K562 (cell line): ENCODE results near the gene IRAK2. TPM values are rescaled to one million over a fixed set of nuclear protein-coding genes. Genes with fewer than 3 reads are reported as not detected.

Source experiments
- ATAC-seq: fragments of 200-7000 bp; cut with Tn5 transposase; 3 replicates; pipeline ENCODE4 v1.9.1; 2020; ENCODE audit warnings: moderate library complexity
- BruUV-seq: library from RNA; stranded (reverse); fragments of 400-500 nt; replicated peaks from 2 replicates; lab custom pipeline; 2021; lab: Mats Ljungman, UMichigan
- CTCF ChIA-PET: fragments of 300-600 bp; formaldehyde crosslinking; extraction: SDS; loops from one replicate; lab custom pipeline; 2021; ENCODE audit warnings: low intra/inter-chr PET ratio; lab: Yijun Ruan, JAX
- POLR2A ChIA-PET: fragments of 300-600, 350-650 bp; sonication (Branson Sonifier 250); formaldehyde crosslinking; extraction: SDS; loops from one replicate; lab custom pipeline; 2021; ENCODE audit warnings: antibody characterized with exemption, inconsistent platforms; lab: Yijun Ruan, JAX
- DNase-seq, 4 experiments: peaks; one replicate each; pipeline versions ENCODE4 v3.0.0 to v3.0.0-alpha.2; 2011 to 2018; ENCODE audit warnings: low spot score in 3 of 4, mixed read lengths in 3 of 4; ENCODE audit errors: extremely low read depth in 1 of 4
- FAIRE-seq: peaks from 2 replicates; lab custom pipeline; 2011; peaks lifted over from hg19 to GRCh38; lab: Jason Lieb, UNC
- H2AFZ ChIP-seq: 2 replicates; pipeline ENCODE4 v1.6.0; 2011; ENCODE audit warnings: low read depth, low read length, control low read depth, inconsistent platforms
- H3K27ac ChIP-seq: fragments of 200-600 bp; 3 replicates; pipeline ENCODE4 v1.8.0; 2011; ENCODE audit warnings: low read depth, mild to moderate bottlenecking, control low read depth, inconsistent platforms, low read length, moderate library complexity, mixed read lengths; ENCODE audit errors: extremely low read depth
- H3K27me3 ChIP-seq, 2 experiments: fragments of 300-600 bp in 1 of 2; 2 replicates in 1 of 2; 3 replicates in 1 of 2; pipeline versions ENCODE4 v1.6.0 to v1.8.0; 2011; ENCODE audit warnings: inconsistent platforms in 2 of 2, low read length in 2 of 2, mild to moderate bottlenecking in 1 of 2, mixed read lengths in 1 of 2, moderate library complexity in 1 of 2; ENCODE audit not compliant: control insufficient read depth in 2 of 2, insufficient read depth in 2 of 2
- H3K36me3 ChIP-seq: fragments of 300-600 bp; 3 replicates; pipeline ENCODE4 v1.8.0; 2011; ENCODE audit warnings: mild to moderate bottlenecking, low read length, inconsistent platforms; ENCODE audit not compliant: control insufficient read depth, insufficient read depth
- H3K4me1 ChIP-seq, 2 experiments: fragments of 200-600 bp in 1 of 2; replicated peaks in 1 of 2; 2 replicates in 1 of 2; 3 replicates in 1 of 2; pipeline versions ENCODE4 v1.5.1 to v1.8.0; 2011; ENCODE audit warnings: inconsistent platforms in 2 of 2, low read length in 2 of 2, mild to moderate bottlenecking in 1 of 2, mixed read lengths in 1 of 2, moderate library complexity in 1 of 2; ENCODE audit not compliant: control insufficient read depth in 2 of 2, insufficient read depth in 2 of 2
- H3K4me2 ChIP-seq: 2 replicates; pipeline ENCODE4 v1.6.1; 2011; ENCODE audit warnings: low read length, control low read depth, inconsistent platforms, mixed read lengths; ENCODE audit not compliant: insufficient read depth
- H3K4me3 ChIP-seq: fragments of 200-600 bp; sonication (generic), shearing (Covaris generic); 2 replicates; pipeline ENCODE4 v1.5.1; 2016; ENCODE audit warnings: control low read depth, inconsistent platforms
- H3K79me2 ChIP-seq: fragments of 200-600 bp; 3 replicates; pipeline ENCODE4 v1.8.0; 2011; ENCODE audit warnings: low read length, inconsistent platforms; ENCODE audit not compliant: control insufficient read depth, insufficient read depth
- H3K9ac ChIP-seq, 2 experiments: 2 replicates each; pipeline versions ENCODE4 v1.6.0 to v1.6.1; 2011; ENCODE audit warnings: low read depth in 2 of 2, low read length in 2 of 2, control low read depth in 1 of 2, inconsistent platforms in 1 of 2, mild to moderate bottlenecking in 1 of 2, mixed read lengths in 1 of 2; ENCODE audit not compliant: insufficient read depth in 1 of 2
- H3K9me1 ChIP-seq: one replicate; pipeline ENCODE4 v1.6.0; 2011; ENCODE audit warnings: inconsistent platforms, mild to moderate bottlenecking, low read length, moderate library complexity; ENCODE audit not compliant: control insufficient read depth, insufficient read depth
- H3K9me3 ChIP-seq: replicated peaks from 2 replicates; pipeline ENCODE4 v1.5.1; 2011; ENCODE audit warnings: low read depth, low read length, inconsistent platforms; ENCODE audit not compliant: control insufficient read depth, insufficient read depth
- H4K20me1 ChIP-seq: replicated peaks from 2 replicates; pipeline ENCODE4 v1.6.1; 2011; ENCODE audit warnings: low read length, inconsistent platforms, mixed read lengths; ENCODE audit not compliant: control insufficient read depth, insufficient read depth
- ASH1L ChIP-seq: fragments of 450-650 bp; IDR thresholded peaks from 2 replicates; pipeline ENCODE4 v1.6.1; 2018; ENCODE audit warnings: borderline replicate concordance, mild to moderate bottlenecking, low read depth; ENCODE audit not compliant: partially characterized antibody
- KAT8 ChIP-seq: fragments of 450-650 bp; IDR thresholded peaks from 2 replicates; pipeline ENCODE4 v1.6.1; 2016; ENCODE audit warnings: low read depth, mild to moderate bottlenecking
- MBD2 ChIP-seq: sonication (generic); IDR thresholded peaks from 2 replicates; pipeline ENCODE4 v1.6.1; 2016; ENCODE audit warnings: low read depth, borderline replicate concordance
- TCF3 ChIP-seq: sonication (generic); formaldehyde crosslinking; IDR thresholded peaks from 2 replicates; pipeline ENCODE4 v1.4.0; 2020; ENCODE audit warnings: mild to moderate bottlenecking, missing genetic modification reagents
- TEAD4 ChIP-seq, 2 experiments: sonication (generic) in 1 of 2; formaldehyde crosslinking in 1 of 2; IDR thresholded peaks; 2 replicates each; pipeline versions ENCODE4 v1.6.1 to v1.8.0; 2012 to 2022; ENCODE audit warnings: borderline replicate concordance in 1 of 2, inconsistent platforms in 1 of 2, low read length in 1 of 2, mild to moderate bottlenecking in 1 of 2, missing genetic modification reagents in 1 of 2
- ZBTB43 ChIP-seq: sonication (generic); formaldehyde crosslinking; IDR thresholded peaks from 2 replicates; pipeline ENCODE4 v1.8.0; 2023; ENCODE audit warnings: mild to moderate bottlenecking, missing genetic modification reagents
- ZFP36 ChIP-seq: fragments of 150-350 bp; IDR thresholded peaks from 2 replicates; pipeline ENCODE4 v1.6.1; 2018; ENCODE audit warnings: low read length, low read depth; ENCODE audit not compliant: partially characterized antibody
- ZNF12 ChIP-seq: sonication (generic); formaldehyde crosslinking; IDR thresholded peaks from 2 replicates; pipeline ENCODE4 v1.4.0; 2020; ENCODE audit warnings: mild to moderate bottlenecking, missing genetic modification reagents
- ZNF644 ChIP-seq: fragments of 200-800 bp; sonication (Bioruptor generic); IDR thresholded peaks from 2 replicates; pipeline ENCODE4 v1.6.1; 2016; ENCODE audit warnings: low read depth, missing genetic modification characterization, missing compliant biosample characterization
- whole genome bisulfite sequencing: fragments of 100-300 bp; shearing (Covaris generic); methylation state at CpG from one replicate; pipeline ENCODE4 v1.1.6; 2016; ENCODE audit warnings: low coverage, mixed read lengths; ENCODE audit not compliant: insufficient coverage; ENCODE audit errors: missing lambda C conversion rate; 5-methylcytosine and 5-hydroxymethylcytosine counted together
- in situ Hi-C: fragments of 300-500 bp; cut with MboI; formaldehyde crosslinking; loops from 4 replicates; pipeline ENCODE4 v1.15.0; 2018; ENCODE audit warnings: inconsistent platforms, mixed read lengths
- intact Hi-C: fragments of 100-400 bp; cut with micrococcal nuclease; formaldehyde crosslinking; loops from 2 replicates; pipeline ENCODE4 v1.14.2; 2022
- polyA plus RNA-seq, 8 experiments: library from polyadenylated mRNA; depleted of rRNA in 4 of 8; stranded (reverse) in 5 of 8; unstranded in 3 of 8; fragments of >200 nt; fragmentation: Nextera tagmentation in 2 of 8; fragmentation: Illumina TruSeq in 1 of 8; extraction: Ambion mirVana in 2 of 8; extraction: Trizol in 1 of 8; gene quantifications; 2 replicates each; pipeline versions ENCODE4 v1.2.1 to v1.2.3, GENCODE V29; 2011 to 2014; ENCODE audit warnings: inconsistent platforms in 1 of 8, missing spikeins in 1 of 8
- total RNA-seq, 7 experiments: library from RNA; depleted of rRNA in 6 of 7; stranded (reverse); fragments of >200 nt in 6 of 7; fragmentation: Illumina TruSeq in 2 of 7; extraction: Trizol in 2 of 7; gene quantifications; 2 replicates each; pipeline versions ENCODE4 v1.2.1 to v1.2.3, GENCODE V29; 2011 to 2021; ENCODE audit warnings: low replicate concordance in 1 of 7

The IRAK2 gene
- total and polyA plus RNA-seq, 9 of the 15 experiments (the other 6 are each of a cell fraction or from before 2014, with no cell fraction given): 0.42 to 4.4 (median 2.7) TPM

- TF ChIP-seq KAT8: no peak
- TF ChIP-seq TCF3 (CRISPR knock-in tag): no peak
- no peak for TF ChIP-seq TEAD4 (IDR thresholded peaks at IDR 0.05; ENCODE audit: low read length)
- TF ChIP-seq TEAD4 (CRISPR knock-in tag; IDR thresholded peaks at IDR 0.05; ENCODE audit: borderline replicate concordance): no peak
- TF ChIP-seq ASH1L: no peak
- no peak for TF ChIP-seq MBD2
- TF ChIP-seq ZNF644 (tag): no peak
Observed at GRCh38 chr3:10259798-10260197, 95.1 kb downstream of the IRAK2 start (continued).

GRCh38 chr3:10260211-10260701 lies 95.5 kb downstream of the IRAK2 start:
- FAIRE-seq: no peak
- Histone ChIP-seq H3K4me2 (no peak overlapping the region), H2AFZ (no peak overlapping the region), H3K9me1 (no peaks in the 10 kb centered on the region), H4K20me1 (peaks cover 8% of the 10 kb centered on the region), H3K27me3 (no peaks in the 10 kb centered on the region), H3K36me3 (peaks cover 80% of the 10 kb centered on the region), H3K4me1 (peaks cover 7 to 10% of the 10 kb centered on the region in 2 experiments; a peak in 4 of 5 replicates), H3K4me3 (no peak overlapping the region), H3K9me3 (no peaks in the 10 kb centered on the region), H3K27ac (no peak overlapping the region), H3K79me2 (peaks cover 59% of the 10 kb centered on the region), H3K9ac (no peak overlapping the region)
- intact Hi-C loops (no loop called here), in situ Hi-C loops (no loop called here)
- ChIA-PET POLR2A (interaction anchor here (1.3 to 3.1 kb wide), 3 partner anchors 11 to 14 kb away, joined by 3 to 10 read pairs (median 6); no protein-coding TSS in a partner anchor), CTCF (interaction anchor here (0.6 kb wide), 1 partner anchor 289 kb away, joined by 5 read pairs; no protein-coding TSS in a partner anchor)
- BruUV-seq: no TSS peak
- 87% methylated on average over 6 of the region's 6 CpGs for WGBS
- TF ChIP-seq ZNF12 (CRISPR knock-in tag) (peak; percentile 73; the same call in 1 of the 2 replicates), ZBTB43 (CRISPR knock-in tag) (no peak), ZFP36 (peak; percentile 52)
- no peak for DNase-seq
- no peak for ATAC-seq
